Left cardiac atrium (tissue), 4 donors: ENCODE measurements around the gene HERPUD2. TPM values are rescaled to one million over a fixed set of nuclear protein-coding genes. Genes with fewer than 3 reads are reported as not detected.

Experiments
- ATAC-seq, 2 donors: fragments of 200-7000 bp; cut with Tn5 transposase; one replicate each; pipeline ENCODE4 v1.9.1; 2020; ENCODE audit warnings: mild to moderate bottlenecking in 2 of 2, moderate library complexity in 2 of 2
- DNase-seq: peaks from one replicate; pipeline ENCODE4 v3.0.0-alpha.2; 2020
- intact Hi-C, 2 donors: fragments of 100-400 bp; cut with DNase I; formaldehyde crosslinking; loops; one replicate each; pipeline versions ENCODE4 v1.14.1 to v1.15.1; 2022 to 2023
- long read RNA-seq: library from polyadenylated mRNA; unstranded; transcript quantifications from one replicate; pipeline ENCODE4 v2.0.0, GENCODE V29; 2021
- total RNA-seq, 2 donors: library from RNA; stranded (reverse); fragmentation: NEBNext Ultra II Directional; extraction: Animal tissue kit (Norgen Biotek cat#: 25700); gene quantifications; one replicate each; pipeline ENCODE4 v1.2.1, GENCODE V29; 2021
- donor health status: DM: no; HTN: yes; CAD: no.
- donor health status: DM: no; HTN: yes; CAD: no; lungs with severe emphysema.
- donor health status: DM: yes; HTN: yes; CAD: no.
- donor health status: Dilated cardiomyopathy.

The HERPUD2 gene
- 10 to 100 TPM; 15.6 to 17.3 TPM for total RNA-seq
- long read RNA-seq, transcript HERPUD2-202 (8 exons, 3,057 nt) = major isoform, 9 of 13 reads
- long read RNA-seq, partial matches to known transcripts = 0 of 13 reads
- long read RNA-seq, other reads (novel, unspliced or antisense) = 4 of 13 reads

GRCh38 chr7:35694784-35695472 is at the start of gene HERPUD2:
TSS of gene HERPUD2 (minus strand) at chr7:35695135. CDS start at chr7:35694330, 805 bp downstream.
- intact Hi-C loops = no loop called here
- peak; percentile 97 for ATAC-seq
- DNase-seq = peak; percentile 95

- intact Hi-C loops = no loop called here
- no peak for ATAC-seq
- no peak for DNase-seq
These were observed 44.0 kb upstream of the HERPUD2 start for GRCh38 chr7:35738889-35739288.

DNA sequence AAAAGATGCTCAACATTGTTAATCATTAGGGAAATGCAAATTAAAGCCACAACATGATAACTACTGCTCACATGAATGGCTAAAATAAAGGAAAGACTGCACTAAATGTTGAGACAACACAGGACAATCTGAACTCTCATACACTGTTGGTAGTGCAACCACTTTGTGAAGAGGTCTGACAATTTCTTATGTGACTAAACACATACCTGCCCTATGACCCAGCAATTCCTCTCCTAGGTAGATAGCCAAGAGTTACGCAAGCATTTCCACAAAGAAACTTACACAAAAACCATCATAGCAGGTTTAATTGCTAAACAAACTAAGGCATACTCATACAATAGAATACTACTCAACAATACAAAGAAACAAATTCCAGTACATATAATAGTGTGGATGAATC is 41.8 kb upstream of the HERPUD2 start:
- ATAC-seq (peak in 1 of 2 donors; percentile 38), DNase-seq (no peak)
- intact Hi-C loops = no loop called here

GRCh38 chr7:35735396-35735795 is 40.5 kb upstream of the HERPUD2 start:
- ATAC-seq (no peak), DNase-seq (no peak)
- intact Hi-C loops = no loop called here

GRCh38 chr7:35734001-35734483 is 39.1 kb upstream of the HERPUD2 start:
- DNase-seq (no peak), ATAC-seq (peak in 1 of 2 donors; percentile 16)
- intact Hi-C loops = no loop called here

- intact Hi-C loops = no loop called here
- DNase-seq (no peak), ATAC-seq (no peak)
These were observed 36.4 kb upstream of the HERPUD2 start for GRCh38 chr7:35731349-35731748.

- ATAC-seq = peak; percentile 20 to 29
- DNase-seq = no peak
- intact Hi-C loops = no loop called here
These were observed 34.3 kb upstream of the HERPUD2 start for GRCh38 chr7:35729061-35729783.

DNA sequence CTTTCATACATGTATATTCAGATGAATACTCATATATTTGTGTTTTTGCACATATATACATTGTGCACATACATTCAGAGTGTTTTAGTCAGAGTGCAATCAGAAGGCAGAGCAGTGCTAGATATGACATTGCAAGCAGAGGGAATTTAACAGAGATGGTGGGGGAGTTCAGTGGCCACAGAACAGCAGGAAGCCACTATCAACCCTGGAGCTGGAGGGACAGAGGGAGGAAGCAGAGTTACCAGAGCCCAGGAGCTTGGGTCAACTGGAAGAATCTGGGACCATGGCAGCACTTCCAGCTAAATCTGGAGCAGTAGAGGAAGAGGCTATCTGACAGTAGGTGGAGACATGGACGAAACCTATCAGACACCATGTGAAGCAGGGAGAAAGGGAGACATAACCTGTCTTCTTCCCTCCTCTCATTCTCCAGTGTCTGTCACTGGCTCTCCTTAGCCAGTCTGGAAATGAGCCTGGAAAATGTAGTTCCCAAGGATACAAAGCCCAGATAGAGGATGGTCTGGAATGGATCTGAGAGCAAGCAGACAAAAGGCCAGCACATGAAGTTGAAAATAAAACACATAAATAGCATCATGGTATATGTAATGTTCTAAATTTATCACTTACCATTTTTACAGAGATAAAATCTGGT is 33.6 kb upstream of the HERPUD2 start:
- ATAC-seq (peak; percentile 63 to 75), DNase-seq (no peak)
- intact Hi-C loops = no loop called here

GRCh38 chr7:35727571-35727970 is 32.6 kb upstream of the HERPUD2 start:
- ATAC-seq = peak in 1 of 2 donors; percentile 80
- intact Hi-C loops = no loop called here
- peak; percentile 36 for DNase-seq

DNA sequence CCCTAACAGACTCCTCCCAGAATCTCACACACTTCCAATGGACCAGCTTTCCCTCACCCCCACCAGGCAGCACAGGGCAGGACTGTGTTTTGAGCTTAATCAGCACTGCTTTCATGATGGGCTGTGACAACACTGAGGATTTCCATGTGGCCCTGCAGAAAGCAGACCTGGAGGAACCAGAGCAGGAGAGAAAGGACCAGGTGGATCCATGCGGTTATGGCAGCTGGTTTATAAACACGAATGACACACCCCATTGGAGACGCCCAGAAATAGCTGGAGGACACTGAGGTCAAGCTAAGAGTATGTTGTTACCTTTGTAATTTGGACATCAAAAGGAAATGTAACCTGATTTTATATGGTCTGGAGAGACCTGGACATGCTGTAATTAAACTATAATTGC is 31.7 kb upstream of the HERPUD2 start:
- ATAC-seq (no peak), DNase-seq (no peak)
- intact Hi-C loops = no loop called here

DNA sequence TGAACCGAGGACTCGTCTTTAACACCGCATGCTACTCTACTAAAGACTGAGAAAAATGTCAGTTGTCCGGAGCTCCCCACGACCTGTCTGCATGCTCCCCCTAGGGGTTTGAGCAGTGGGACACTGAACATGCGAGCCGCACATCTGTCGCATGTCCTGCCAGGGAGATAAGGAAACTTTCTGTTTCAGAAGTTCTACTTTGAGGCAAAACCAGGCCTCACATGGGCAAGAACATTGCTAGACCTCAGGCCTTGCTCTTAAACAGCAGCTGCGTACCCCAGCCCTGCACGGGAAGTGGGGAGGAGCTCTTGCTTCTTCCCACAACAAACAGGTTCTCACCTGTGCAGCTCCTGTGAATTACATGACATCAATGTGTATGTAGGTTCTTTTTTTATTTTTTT is 30.3 kb upstream of the HERPUD2 start:
- DNase-seq (no peak), ATAC-seq (peak in 1 of 2 donors; percentile 41)

DNA sequence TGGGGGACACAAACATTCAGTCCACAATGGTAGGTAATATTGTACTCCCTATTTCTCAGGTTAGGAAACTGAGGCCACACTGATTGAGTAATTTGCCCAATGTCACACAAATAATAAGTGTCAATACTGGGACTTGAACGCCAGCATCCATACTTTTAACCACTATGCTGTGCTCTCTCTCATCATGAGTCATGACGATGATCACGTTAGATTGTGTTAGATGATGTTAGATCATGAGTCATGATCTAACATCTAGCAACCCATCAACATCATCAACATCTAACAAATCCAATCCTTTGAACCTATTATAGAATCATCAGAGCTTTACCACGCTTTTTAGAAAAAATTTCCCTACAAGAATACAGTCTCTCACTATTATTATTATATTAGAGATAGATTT is 28.1 kb upstream of the HERPUD2 start:
- no peak for ATAC-seq
- no peak for DNase-seq
- intact Hi-C loops = no loop called here

More for the DNA sequence above, 30.3 kb upstream of the HERPUD2 start:
- intact Hi-C loops = no loop called here

DNA sequence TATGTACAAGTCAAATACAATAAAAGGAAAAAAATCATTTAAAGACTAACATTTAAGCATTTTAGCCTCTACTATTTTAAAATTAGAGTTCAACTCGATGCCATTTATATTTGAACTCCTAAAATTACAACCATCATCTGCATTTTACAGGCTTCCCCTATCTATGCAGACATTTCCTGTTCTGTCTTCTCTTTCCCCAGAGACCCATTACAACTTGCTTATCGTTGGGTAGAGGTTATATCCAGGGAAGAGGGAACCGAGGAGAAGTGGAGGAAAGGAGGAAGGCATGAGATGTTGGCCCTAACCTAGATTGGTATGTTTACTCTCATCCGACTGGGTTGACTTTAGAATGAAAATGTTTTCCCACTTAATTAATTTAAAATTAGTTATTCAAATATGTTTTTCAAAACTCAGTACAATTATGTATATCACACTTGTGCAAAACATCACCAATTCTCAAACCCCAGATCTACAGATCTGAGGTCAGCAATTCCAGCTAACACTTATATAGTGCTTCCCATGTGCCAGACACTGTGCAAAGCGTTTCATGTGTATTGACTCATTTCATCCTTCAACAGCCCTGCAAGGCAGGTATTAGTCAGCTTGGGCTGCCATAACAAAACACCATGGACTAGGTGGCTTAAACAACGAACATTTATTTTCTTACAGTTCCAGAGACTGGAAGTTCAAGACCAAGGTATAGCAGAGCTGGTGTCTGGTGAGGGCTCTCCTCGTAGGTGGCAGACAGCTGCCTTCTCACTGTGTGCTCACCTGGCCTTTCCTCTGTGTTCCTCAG is 27.3 kb upstream of the HERPUD2 start:
- ATAC-seq (no peak), DNase-seq (no peak)
- intact Hi-C loops = no loop called here

DNA sequence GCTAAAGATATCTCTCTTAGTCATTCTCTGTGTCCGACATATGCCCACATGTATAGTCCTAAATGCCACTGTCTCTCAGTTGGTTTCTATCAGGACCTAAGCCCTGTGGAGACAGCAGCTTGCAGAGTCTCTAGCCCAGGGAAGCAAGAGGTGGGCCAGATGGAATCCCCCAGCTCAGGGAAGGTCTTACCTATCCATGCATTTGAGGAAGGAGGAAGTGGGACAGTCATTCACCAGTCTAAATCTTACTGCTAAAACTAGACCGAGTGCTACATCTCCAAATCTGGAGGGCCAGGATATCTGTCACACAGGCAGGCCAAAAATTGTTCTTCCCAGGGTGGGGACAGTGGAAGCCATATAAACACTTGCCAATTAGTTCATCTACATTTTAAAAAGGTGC is 26.4 kb upstream of the HERPUD2 start:
- ATAC-seq (no peak), DNase-seq (no peak)
- intact Hi-C loops = no loop called here

DNA sequence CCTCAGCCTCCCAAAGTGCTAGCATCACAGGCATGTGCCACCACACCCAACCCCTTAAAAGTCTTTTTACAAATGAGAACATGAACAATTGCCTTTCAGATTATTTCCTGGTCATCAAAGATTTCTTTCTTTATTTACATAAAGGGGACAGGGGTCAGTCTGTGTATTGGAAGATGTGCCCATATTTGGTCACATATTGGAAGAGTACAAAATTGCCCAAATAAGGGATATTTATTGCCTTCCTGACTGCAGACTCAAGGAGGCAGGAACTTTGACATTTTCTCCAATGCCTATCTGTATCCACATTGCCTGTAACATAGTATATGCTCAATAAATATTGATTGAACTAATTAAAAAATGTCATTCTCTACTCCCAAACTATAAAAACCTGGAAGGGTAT is 25.9 kb upstream of the HERPUD2 start:
- intact Hi-C loops = no loop called here
- DNase-seq = no peak
- ATAC-seq = no peak

- intact Hi-C loops = no loop called here
- ATAC-seq = no peak
- no peak for DNase-seq
These were observed 25.1 kb upstream of the HERPUD2 start for GRCh38 chr7:35720032-35720431.

- intact Hi-C loops = loop anchor here (5.0 to 10.0 kb wide), 2 partner anchors 84 to 167 kb away; partner anchors contain the start of gene SEPTIN7 (in 1 of the 2)
- DNase-seq = no peak
- no peak for ATAC-seq
These were observed 23.1 kb upstream of the HERPUD2 start for GRCh38 chr7:35718047-35718446.

- intact Hi-C loops = loop anchor here (5.0 to 10.0 kb wide), 2 partner anchors 85 to 167 kb away; partner anchors contain the start of gene SEPTIN7 (in 1 of the 2)
- DNase-seq (no peak), ATAC-seq (no peak)
These were observed 22.6 kb upstream of the HERPUD2 start for GRCh38 chr7:35717516-35717915.

GRCh38 chr7:35717013-35717412 is 22.1 kb upstream of the HERPUD2 start:
- ATAC-seq (no peak), DNase-seq (no peak)
- intact Hi-C loops = loop anchor here (5.0 to 10.0 kb wide), 2 partner anchors 85 to 168 kb away; partner anchors contain the start of gene SEPTIN7 (in 1 of the 2)
